PC-3 (cell line): ENCODE data around the gene NOL4L. TPM values are rescaled to one million over a fixed set of nuclear protein-coding genes. Genes with fewer than 3 reads are reported as not detected.

Source experiments
- ATAC-seq: fragments of 200-7000 bp; cut with Tn5 transposase; 2 replicates; pipeline ENCODE4 v1.9.1; 2020; ENCODE audit warnings: mild to moderate bottlenecking, moderate library complexity
- BruUV-seq: library from RNA; stranded (reverse); fragments of 400-500 nt; replicated peaks from 2 replicates; lab custom pipeline; 2021; lab: Mats Ljungman, UMichigan
- CTCF ChIA-PET: fragments of 300-600 bp; sonication (Branson Sonifier 250); formaldehyde crosslinking; loops from one replicate; lab custom pipeline; 2022; ENCODE audit warnings: antibody characterized with exemption; lab: Charles Lee
- POLR2A ChIA-PET: fragments of 300-600 bp; sonication (Branson Sonifier 250); formaldehyde crosslinking; loops from one replicate; lab custom pipeline; 2022; ENCODE audit warnings: antibody characterized with exemption; ENCODE audit not compliant: unreplicated experiment; lab: Charles Lee
- DNase-seq: peaks from one replicate; pipeline ENCODE4 v3.0.0-alpha.2; 2015
- H2AFZ ChIP-seq: fragments of 300-600 bp; sonication (generic); 2 replicates; pipeline ENCODE4 v1.6.0; 2016; ENCODE audit warnings: antibody characterized with exemption, low read length
- H3F3A ChIP-seq: fragments of 300-600 bp; sonication (generic); one replicate; pipeline ENCODE4 v1.6.0; 2017; ENCODE audit warnings: antibody characterized with exemption, low read length, control low read depth, mild to moderate bottlenecking; ENCODE audit not compliant: unreplicated experiment
- H3K27ac ChIP-seq: fragments of 300-600 bp; sonication (generic); 2 replicates; pipeline ENCODE4 v1.5.1; 2016; ENCODE audit warnings: mild to moderate bottlenecking, low read length
- H3K27me3 ChIP-seq: fragments of 300-600 bp; sonication (generic); 2 replicates; pipeline ENCODE4 v1.6.1; 2016; ENCODE audit warnings: low read length, mixed read lengths
- H3K36me3 ChIP-seq: fragments of 300-600 bp; sonication (generic); 2 replicates; pipeline ENCODE4 v1.6.1; 2016; ENCODE audit warnings: low read depth, mixed run types, low read length, mixed read lengths
- H3K4me1 ChIP-seq: fragments of 300-600 bp; sonication (generic); 2 replicates; pipeline ENCODE4 v1.5.1; 2016; ENCODE audit warnings: low read length; ENCODE audit not compliant: insufficient read depth
- H3K4me2 ChIP-seq: fragments of 300-600 bp; sonication (generic); 2 replicates; pipeline ENCODE4 v1.6.0; 2016; ENCODE audit warnings: low read length
- H3K4me3 ChIP-seq: fragments of 300-600 bp; sonication (generic); 2 replicates; pipeline ENCODE4 v1.5.1; 2016; ENCODE audit warnings: mild to moderate bottlenecking, low read length, mixed read lengths
- H3K79me2 ChIP-seq: fragments of 300-600 bp; sonication (generic); 2 replicates; pipeline ENCODE4 v1.6.1; 2017; ENCODE audit warnings: low read length, mixed read lengths
- H3K9ac ChIP-seq: fragments of 300-600 bp; sonication (generic); 2 replicates; pipeline ENCODE4 v1.6.0; 2016; ENCODE audit warnings: mild to moderate bottlenecking, low read length
- H3K9me2 ChIP-seq: fragments of 300-600 bp; sonication (generic); replicated peaks from 2 replicates; pipeline ENCODE4 v1.6.1; 2016; ENCODE audit warnings: mixed run types, low read length, mixed read lengths
- H3K9me3 ChIP-seq: fragments of 300-600 bp; sonication (generic); 2 replicates; pipeline ENCODE4 v1.6.1; 2016; ENCODE audit warnings: low read length, mixed read lengths
- H4K20me1 ChIP-seq: fragments of 300-600 bp; sonication (generic); 2 replicates; pipeline ENCODE4 v1.6.1; 2016; ENCODE audit warnings: low read length, mixed read lengths
- EZH2 ChIP-seq: fragments of 300-600 bp; sonication (generic); IDR thresholded peaks from one replicate; pipeline ENCODE4 v1.6.1; 2017; ENCODE audit warnings: antibody characterized with exemption, mild to moderate bottlenecking, low read length; ENCODE audit not compliant: unreplicated experiment
- EZH2phosphoT487 ChIP-seq: fragments of 300-600 bp; sonication (generic); IDR thresholded peaks from 2 replicates; pipeline ENCODE4 v1.6.1; 2018; ENCODE audit warnings: mild to moderate bottlenecking, antibody characterized with exemption, low read length, borderline replicate concordance
- intact Hi-C: fragments of 100-400 bp; cut with micrococcal nuclease; formaldehyde crosslinking; loops from 2 replicates; pipeline ENCODE4 v1.9.0; 2023
- total RNA-seq: library from RNA; depleted of rRNA; stranded (reverse); fragments of >200 nt; gene quantifications from 2 replicates; pipeline ENCODE4 v1.2.3, GENCODE V29; 2014
- TF ChIP-seq, protein P1 (sequence below): fragments of 300-600 bp; sonication (generic); conservative IDR thresholded peaks from 2 replicates; pipeline ENCODE4 v1.5.1; 2017; ENCODE audit warnings: antibody characterized with exemption, low read depth, mild to moderate bottlenecking, low read length

The NOL4L gene
- total RNA-seq, 1 experiment from 2014 or later, result 7.3 TPM

DNA sequence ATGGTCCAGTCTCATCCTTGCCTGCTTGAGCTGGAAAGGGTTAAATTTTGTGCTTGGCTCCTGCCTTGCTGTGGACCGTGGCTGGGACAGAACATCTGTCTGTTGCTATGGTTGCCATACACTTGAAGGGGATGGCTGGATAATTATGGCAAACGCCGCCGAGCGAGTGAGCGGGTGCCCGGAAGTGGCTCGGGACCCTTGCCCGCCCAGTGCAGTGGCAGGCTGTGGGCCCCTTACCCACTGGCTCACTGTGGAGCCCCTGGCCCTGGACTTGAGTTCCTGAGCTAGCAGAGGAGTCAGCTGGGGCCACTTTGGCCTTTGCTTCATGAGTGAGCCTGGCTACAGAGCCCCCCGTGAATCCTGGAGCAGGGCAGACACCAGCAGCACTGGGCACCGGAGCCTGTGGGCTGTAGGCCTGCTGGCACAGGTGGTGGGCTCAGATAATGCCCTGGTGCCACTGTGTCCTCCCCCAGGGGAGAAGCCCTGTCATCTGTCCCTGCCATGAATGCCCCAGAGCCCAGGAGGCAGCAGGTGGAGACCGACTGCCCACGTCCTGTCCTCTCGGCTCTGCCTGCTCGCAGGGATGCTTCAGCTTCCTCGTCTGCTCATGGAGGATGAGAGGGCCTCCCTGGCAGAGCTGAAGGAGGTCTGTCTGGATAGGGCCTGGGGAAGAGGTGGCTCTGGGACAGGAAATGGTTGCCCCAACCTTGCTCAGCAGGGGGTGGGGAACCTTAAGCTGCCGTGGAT lies 25.5 kb upstream of the NOL4L start:
- intact Hi-C loops, result no loop called here
- Histone ChIP-seq H2AFZ (no peak overlapping the region), H4K20me1 (no peaks in the 10 kb centered on the region), H3K4me1 (no peaks in the 10 kb centered on the region), H3K27ac (no peak overlapping the region), H3K9me2 (no peaks in the 10 kb centered on the region), H3K4me2 (no peak overlapping the region), H3K4me3 (no peak overlapping the region), H3K27me3 (peaks cover 14% of the 10 kb centered on the region; the same call in 1 of the 2 replicates), H3K36me3 (no peaks in the 10 kb centered on the region), H3K9ac (no peak overlapping the region), H3K9me3 (no peaks in the 10 kb centered on the region), H3K79me2 (no peaks in the 10 kb centered on the region), H3F3A (no peaks in the 10 kb centered on the region)
- BruUV-seq, result no TSS peak
- TF ChIP-seq EZH2phosphoT487 (no peak), EZH2 (no peak)
- TF ChIP-seq, protein P1, sequence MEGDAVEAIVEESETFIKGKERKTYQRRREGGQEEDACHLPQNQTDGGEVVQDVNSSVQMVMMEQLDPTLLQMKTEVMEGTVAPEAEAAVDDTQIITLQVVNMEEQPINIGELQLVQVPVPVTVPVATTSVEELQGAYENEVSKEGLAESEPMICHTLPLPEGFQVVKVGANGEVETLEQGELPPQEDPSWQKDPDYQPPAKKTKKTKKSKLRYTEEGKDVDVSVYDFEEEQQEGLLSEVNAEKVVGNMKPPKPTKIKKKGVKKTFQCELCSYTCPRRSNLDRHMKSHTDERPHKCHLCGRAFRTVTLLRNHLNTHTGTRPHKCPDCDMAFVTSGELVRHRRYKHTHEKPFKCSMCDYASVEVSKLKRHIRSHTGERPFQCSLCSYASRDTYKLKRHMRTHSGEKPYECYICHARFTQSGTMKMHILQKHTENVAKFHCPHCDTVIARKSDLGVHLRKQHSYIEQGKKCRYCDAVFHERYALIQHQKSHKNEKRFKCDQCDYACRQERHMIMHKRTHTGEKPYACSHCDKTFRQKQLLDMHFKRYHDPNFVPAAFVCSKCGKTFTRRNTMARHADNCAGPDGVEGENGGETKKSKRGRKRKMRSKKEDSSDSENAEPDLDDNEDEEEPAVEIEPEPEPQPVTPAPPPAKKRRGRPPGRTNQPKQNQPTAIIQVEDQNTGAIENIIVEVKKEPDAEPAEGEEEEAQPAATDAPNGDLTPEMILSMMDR, result no peak
- DNase-seq (no peak), ATAC-seq (no peak)
- POLR2A ChIA-PET, result no interaction called here
- CTCF ChIA-PET, result no interaction called here

DNA sequence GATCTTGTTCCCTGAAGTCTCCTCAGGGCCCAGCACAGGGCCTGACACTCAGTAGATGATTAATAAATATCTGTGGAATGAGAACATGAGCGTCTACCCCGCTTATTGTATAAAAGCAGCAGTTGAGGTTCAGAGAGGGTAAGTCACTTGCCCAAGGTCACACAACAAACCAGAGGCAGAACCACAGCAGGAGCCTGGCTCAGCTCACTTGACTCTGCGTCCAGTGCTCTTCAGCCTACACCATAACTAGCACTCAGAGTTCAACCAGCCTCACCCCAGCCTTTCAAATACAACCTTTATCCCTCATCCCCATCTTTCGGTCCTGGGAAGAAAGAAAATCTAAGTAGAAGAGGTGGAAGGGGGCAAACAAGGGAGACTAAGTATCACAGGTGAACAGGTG lies 24.9 kb upstream of the NOL4L start:
- BruUV-seq, result no TSS peak
- Histone ChIP-seq H3K4me3 (no peak overlapping the region), H3K4me1 (no peaks in the 10 kb centered on the region), H3K9me3 (no peaks in the 10 kb centered on the region), H2AFZ (no peak overlapping the region), H3K27me3 (peaks cover 14% of the 10 kb centered on the region; the same call in 1 of the 2 replicates), H3K4me2 (no peak overlapping the region), H3K9ac (no peak overlapping the region), H3F3A (no peaks in the 10 kb centered on the region), H4K20me1 (no peaks in the 10 kb centered on the region), H3K36me3 (no peaks in the 10 kb centered on the region), H3K27ac (no peak overlapping the region), H3K79me2 (no peaks in the 10 kb centered on the region), H3K9me2 (no peaks in the 10 kb centered on the region)
- DNase-seq (no peak), ATAC-seq (no peak)
- TF ChIP-seq, protein P1, result no peak
- TF ChIP-seq EZH2 (no peak), EZH2phosphoT487 (no peak)
- POLR2A ChIA-PET, result no interaction called here
- CTCF ChIA-PET, result no interaction called here
- intact Hi-C loops, result no loop called here

DNA sequence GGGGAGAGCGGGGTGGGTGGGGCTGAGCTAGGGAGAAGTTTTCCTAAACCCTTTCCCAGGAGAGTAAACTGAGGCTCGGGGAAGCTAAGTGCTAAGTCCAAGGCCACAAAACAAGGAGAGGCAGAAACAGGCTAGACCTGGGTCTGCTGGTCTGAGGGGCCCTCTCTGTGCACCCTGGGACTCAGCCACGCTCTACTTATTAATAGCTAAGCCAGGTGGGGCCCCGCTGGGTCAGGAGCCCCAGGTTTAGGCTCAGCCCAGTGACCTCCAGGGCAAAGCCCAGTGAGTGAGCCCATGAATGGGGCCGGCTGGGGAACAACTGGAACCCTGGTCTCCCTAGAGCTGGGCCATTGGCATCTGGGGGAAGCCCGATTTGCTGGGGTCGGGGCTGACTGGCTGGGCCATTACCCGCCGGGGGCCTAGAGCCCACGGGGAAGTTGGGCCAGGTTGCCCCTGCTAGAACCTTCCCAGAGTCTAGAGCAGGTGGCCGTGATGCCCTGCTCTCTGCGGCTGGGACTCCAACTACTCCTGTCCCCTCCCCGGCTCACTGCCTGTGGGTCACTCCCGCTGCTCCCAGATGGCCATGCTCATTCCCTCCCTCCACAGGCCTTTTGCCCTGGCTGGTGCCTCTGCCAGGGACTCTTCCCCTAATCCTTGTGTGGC lies 24.1 kb upstream of the NOL4L start:
- Histone ChIP-seq H3K27ac (no peak overlapping the region), H3K4me1 (no peaks in the 10 kb centered on the region), H3K9me2 (no peaks in the 10 kb centered on the region), H3F3A (no peaks in the 10 kb centered on the region), H3K9me3 (no peaks in the 10 kb centered on the region), H3K4me3 (no peak overlapping the region), H3K4me2 (no peak overlapping the region), H4K20me1 (no peaks in the 10 kb centered on the region), H3K9ac (no peak overlapping the region), H3K27me3 (peaks cover 14% of the 10 kb centered on the region; the same call in 1 of the 2 replicates), H2AFZ (no peak overlapping the region), H3K36me3 (no peaks in the 10 kb centered on the region), H3K79me2 (no peaks in the 10 kb centered on the region)
- TF ChIP-seq, protein P1, result no peak
- TF ChIP-seq EZH2phosphoT487 (no peak), EZH2 (no peak)
- ChIA-PET POLR2A (no interaction called here), CTCF (no interaction called here)
- DNase-seq, result no peak
- intact Hi-C loops, result no loop called here
- no peak for ATAC-seq
- no TSS peak for BruUV-seq
